ENCODE measurements around the gene MARCHF10. TPM values are rescaled to one million over a fixed set of nuclear protein-coding genes. Genes with fewer than 3 reads are reported as not detected.

Gene MARCHF10
- total RNA-seq, 4 donors from 2014 or later, result not detected

DNA sequence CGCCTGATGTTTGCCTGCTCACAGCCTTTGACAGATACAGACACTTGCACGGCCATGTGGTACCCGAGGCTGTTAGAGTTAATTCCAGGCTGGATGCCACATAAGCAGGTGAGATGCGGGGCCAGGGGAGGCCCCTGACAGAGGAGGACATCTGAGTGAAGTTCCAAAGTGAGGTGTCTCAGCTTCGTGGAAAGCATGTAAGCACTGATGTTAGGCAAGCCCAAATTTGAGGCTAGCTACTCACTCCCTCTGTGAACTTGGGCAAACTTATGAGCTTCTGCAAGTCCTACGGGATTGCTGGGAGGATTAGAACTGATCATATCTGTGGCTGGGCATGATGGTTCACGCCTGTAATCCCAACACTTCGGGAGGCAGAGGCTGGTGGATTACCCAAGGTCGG lies 39.3 kb upstream of the MARCHF10 start:
- TF ChIP-seq, protein P1, sequence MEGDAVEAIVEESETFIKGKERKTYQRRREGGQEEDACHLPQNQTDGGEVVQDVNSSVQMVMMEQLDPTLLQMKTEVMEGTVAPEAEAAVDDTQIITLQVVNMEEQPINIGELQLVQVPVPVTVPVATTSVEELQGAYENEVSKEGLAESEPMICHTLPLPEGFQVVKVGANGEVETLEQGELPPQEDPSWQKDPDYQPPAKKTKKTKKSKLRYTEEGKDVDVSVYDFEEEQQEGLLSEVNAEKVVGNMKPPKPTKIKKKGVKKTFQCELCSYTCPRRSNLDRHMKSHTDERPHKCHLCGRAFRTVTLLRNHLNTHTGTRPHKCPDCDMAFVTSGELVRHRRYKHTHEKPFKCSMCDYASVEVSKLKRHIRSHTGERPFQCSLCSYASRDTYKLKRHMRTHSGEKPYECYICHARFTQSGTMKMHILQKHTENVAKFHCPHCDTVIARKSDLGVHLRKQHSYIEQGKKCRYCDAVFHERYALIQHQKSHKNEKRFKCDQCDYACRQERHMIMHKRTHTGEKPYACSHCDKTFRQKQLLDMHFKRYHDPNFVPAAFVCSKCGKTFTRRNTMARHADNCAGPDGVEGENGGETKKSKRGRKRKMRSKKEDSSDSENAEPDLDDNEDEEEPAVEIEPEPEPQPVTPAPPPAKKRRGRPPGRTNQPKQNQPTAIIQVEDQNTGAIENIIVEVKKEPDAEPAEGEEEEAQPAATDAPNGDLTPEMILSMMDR (IDR thresholded peaks at IDR 0.05; ENCODE audit: low read depth), result no peak

DNA sequence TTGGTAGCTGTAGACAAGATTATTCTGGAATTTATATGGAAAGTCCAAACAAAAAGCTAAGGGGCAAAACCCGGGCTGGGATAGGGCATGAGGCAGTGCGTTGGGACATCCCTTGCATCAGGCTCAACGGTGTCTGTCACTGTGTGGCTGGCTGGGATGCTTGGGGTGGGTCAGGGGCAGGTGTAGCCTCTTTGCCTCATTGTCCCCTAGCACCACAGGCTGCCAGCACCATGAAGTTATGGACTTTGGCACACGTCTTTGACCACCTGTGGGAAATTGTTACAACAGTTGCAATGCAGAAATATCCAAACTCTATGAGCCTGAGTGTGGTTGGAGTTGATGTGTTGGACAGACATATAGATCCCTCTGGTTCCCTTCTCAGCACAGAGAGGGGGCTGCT lies 32.8 kb upstream of the MARCHF10 start:
- TF ChIP-seq, protein P1 (IDR thresholded peaks at IDR 0.05; ENCODE audit: low read depth), result no peak

DNA sequence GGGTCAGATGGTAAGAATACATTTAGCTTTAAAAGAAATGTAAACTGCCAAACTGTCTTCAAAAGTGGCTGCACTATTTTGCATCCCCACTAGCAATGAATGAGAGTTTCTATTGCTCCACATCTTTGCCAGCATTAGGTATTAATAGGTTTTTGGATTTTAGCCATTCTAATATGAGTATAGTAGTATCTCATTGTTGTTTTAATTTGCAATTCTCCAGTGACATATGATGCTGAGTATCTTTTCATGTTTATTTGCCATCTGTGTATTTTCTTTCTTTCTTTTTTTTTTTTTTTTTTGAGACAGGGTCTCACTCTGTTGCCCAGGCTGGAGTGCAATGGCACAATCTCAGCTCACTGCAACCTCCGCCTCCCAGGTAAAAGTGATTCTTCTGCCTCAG lies 24.3 kb upstream of the MARCHF10 start:
- TF ChIP-seq, protein P1 (IDR thresholded peaks at IDR 0.05; ENCODE audit: low read depth), result no peak

DNA sequence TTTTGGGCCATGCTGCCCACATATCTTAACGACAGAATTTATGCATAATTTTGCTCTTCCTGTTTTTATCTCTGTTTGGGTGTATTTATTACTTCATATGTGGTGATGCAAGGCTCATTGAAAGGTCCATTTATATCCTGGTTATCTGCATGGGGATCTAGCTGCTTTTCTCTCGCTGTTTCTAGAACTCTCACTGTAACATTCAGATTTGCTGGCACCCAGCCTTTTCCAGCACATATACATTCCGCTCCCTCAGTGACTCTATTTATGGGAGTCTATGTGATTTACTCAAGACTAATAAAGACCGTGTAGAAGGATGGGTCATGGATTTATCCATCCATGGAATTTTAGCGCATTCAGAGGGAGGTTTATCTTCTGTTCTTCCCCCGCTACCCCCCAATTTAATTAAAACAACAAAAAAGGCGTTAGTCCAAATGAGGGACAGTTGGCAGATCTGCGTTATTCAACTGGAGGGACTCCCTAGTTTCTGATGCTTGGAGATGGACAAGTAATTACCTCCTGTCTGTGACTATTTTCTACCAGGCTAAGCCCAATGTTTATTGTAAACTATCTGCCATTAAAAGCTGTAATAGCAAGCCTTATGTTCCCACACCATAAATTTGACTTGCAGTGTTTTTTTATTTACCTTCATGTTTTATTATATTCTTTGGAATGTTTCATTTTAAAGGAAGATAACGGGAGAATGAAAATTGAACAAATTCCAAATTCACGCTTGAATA lies 19.8 kb upstream of the MARCHF10 start:
- TF ChIP-seq, protein P1 (IDR thresholded peaks at IDR 0.05; ENCODE audit: low read depth), result no peak

DNA sequence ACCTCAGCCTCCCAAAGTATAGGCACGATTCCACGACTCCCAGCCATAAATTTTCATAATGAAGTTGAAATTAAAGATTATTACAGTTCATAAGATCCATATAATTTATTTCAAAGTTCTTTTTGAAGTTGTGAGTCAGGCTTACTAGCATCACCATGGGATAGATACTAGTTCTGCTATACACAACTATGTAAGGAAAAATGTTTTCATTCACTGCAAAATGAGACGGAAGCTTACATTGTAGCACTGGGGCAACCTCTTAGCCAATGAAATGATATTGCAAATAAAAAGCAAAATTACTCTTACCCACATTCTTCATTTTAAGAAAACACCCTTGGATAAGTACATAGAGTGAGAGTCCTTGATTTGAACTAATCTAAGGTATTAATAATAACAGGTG lies 18.8 kb upstream of the MARCHF10 start:
- TF ChIP-seq, protein P1 (IDR thresholded peaks at IDR 0.05; ENCODE audit: low read depth), result no peak

DNA sequence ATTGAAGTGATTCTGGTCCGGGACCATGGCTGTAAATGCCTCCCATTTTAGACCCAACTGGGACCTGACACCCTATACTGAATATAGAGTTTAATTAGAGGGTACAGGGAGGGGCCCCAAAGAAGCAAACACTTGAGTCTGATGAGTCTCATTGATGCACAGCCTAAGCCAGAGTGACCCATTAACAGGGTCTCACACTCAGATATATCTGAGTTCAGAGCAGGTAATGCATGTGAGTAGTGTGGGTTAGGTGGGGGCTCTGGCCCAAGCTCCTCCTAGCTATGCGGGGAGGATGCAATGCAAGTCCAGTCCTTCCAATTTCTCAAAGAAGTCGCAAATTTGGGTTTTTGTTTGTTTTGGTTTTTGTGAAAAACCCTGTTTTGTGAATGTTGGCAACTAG lies 17.1 kb upstream of the MARCHF10 start:
- TF ChIP-seq, protein P1 (IDR thresholded peaks at IDR 0.05; ENCODE audit: low read depth), result no peak

DNA sequence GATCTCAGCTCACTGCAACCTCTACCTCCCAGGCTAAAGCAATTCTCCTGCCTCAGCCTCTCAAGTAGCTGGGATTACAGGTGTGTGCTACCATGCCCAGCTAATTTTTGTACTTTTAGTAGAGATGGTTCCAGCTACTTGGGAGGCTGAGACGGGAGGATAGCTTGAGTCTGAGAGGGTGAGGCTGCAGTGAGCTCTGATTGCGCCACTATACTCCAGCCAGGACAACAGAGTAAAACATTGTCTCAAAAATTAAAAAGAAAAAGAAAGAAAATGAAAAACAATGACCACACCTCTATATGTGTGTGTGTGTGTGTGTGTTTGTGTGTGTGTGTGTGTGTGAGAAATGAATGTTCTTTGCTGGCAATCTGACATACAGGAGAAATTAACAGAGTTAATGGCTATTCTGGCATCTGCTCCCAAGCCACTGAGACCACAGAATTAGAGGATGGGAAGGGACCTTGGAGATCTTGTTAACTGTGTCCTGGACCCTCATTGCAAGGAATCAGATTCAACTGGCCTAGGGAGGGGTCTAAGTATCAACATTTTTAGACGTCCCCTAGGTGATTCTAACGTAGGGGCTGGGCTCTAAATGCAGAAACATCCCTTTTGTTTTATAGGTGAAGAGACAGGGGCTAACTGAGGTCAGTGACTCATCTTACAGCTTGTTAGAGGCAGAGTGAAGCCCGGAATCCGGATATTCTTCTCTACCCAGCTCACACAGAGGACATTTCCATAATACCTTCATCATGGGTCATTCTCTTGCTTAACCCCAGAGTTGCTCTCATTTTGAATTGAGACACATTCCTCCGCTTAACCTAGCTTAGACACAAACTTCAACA lies 16.4 kb upstream of the MARCHF10 start:
- TF ChIP-seq, protein P1 (IDR thresholded peaks at IDR 0.05; ENCODE audit: low read depth), result no peak
